Activated CD4-positive, alpha-beta memory T cell treated with anti-CD3 and anti-CD28 coated beads for 36 hours (primary cell): ENCODE data around the gene KIF1B. TPM values are rescaled to one million over a fixed set of nuclear protein-coding genes. Genes with fewer than 3 reads are reported as not detected.
"Not testable (repeated sequence)": the region's sequence is repeated elsewhere in the genome, so short reads cannot be mapped to it uniquely, and the experiment has no call there.

Experiments used
- CTCF ChIA-PET: fragments of 350-600 bp; sonication (Branson Sonifier 250); formaldehyde crosslinking; loops from one replicate; lab custom pipeline; 2021; ENCODE audit warnings: antibody characterized with exemption, inconsistent platforms; lab: Charles Lee
- POLR2A ChIA-PET: fragments of 350-600 bp; sonication (Branson Sonifier 250); formaldehyde crosslinking; loops from one replicate; lab custom pipeline; 2021; ENCODE audit warnings: antibody characterized with exemption; lab: Charles Lee
- DNase-seq: peaks from one replicate; pipeline ENCODE4 v3.0.0-alpha.2; 2020
- H3K27ac Mint-ChIP-seq: one replicate; pipeline ENCODE4 v1.8.0; 2021; ENCODE audit warnings: mixed read lengths
- H3K27me3 Mint-ChIP-seq: one replicate; pipeline ENCODE4 v1.8.0; 2021; ENCODE audit warnings: mixed read lengths
- H3K36me3 Mint-ChIP-seq: one replicate; pipeline ENCODE4 v1.8.0; 2021; ENCODE audit warnings: mixed read lengths
- H3K4me1 Mint-ChIP-seq: one replicate; pipeline ENCODE4 v1.8.0; 2021; ENCODE audit warnings: low read depth, mixed read lengths
- H3K4me3 Mint-ChIP-seq: one replicate; pipeline ENCODE4 v1.8.0; 2021; ENCODE audit warnings: mild to moderate bottlenecking, mixed read lengths
- H3K9me3 Mint-ChIP-seq: one replicate; pipeline ENCODE4 v1.8.0; 2021; ENCODE audit warnings: mixed read lengths
- intact Hi-C: fragments of 100-400 bp; cut with micrococcal nuclease; formaldehyde crosslinking; loops from one replicate; pipeline ENCODE4 v1.15.1; 2023
- total RNA-seq, 2 experiments: library from RNA; stranded (reverse); gene quantifications; one replicate each; pipeline ENCODE4 v1.2.3, GENCODE V29; 2021

KIF1B gene
- total RNA-seq, 2 experiments from 2014 or later = 16.8 to 17.4 TPM

GRCh38 chr1:10340930-10341590 lies 130.7 kb downstream of the KIF1B start:
- intact Hi-C loops = no loop called here
- Mint-ChIP-seq H3K4me3 (no peak overlapping the region), H3K9me3 (no peaks in the 10 kb centered on the region), H3K27ac (no peak overlapping the region), H3K27me3 (no peaks in the 10 kb centered on the region), H3K4me1 (no peaks in the 10 kb centered on the region), H3K36me3 (peaks cover 23% of the 10 kb centered on the region)
- DNase-seq = no peak
- CTCF ChIA-PET = interaction anchor here (0.7 to 3.2 kb wide), 4 partner anchors 8 to 131 kb away, joined by 3 to 19 read pairs (median 4); partner anchors contain the start of gene KIF1B
- POLR2A ChIA-PET = no interaction called here

GRCh38 chr1:10347109-10347508 lies 136.7 kb downstream of the KIF1B start:
- no peaks in the 10 kb centered on the region for H3K27me3 Mint-ChIP-seq
- CTCF ChIA-PET = no interaction called here
- H3K4me3 Mint-ChIP-seq = no peak overlapping the region
- H3K27ac Mint-ChIP-seq = no peak overlapping the region
- DNase-seq = no peak
- H3K4me1 Mint-ChIP-seq = no peaks in the 10 kb centered on the region
- peaks cover 19% of the 10 kb centered on the region for H3K36me3 Mint-ChIP-seq
- POLR2A ChIA-PET = no interaction called here
- intact Hi-C loops = no loop called here
- no peaks in the 10 kb centered on the region for H3K9me3 Mint-ChIP-seq

GRCh38 chr1:10353282-10353681 lies 142.9 kb downstream of the KIF1B start:
- POLR2A ChIA-PET = no interaction called here
- CTCF ChIA-PET = no interaction called here
- H3K36me3 Mint-ChIP-seq = peaks cover 7% of the 10 kb centered on the region
- intact Hi-C loops = no loop called here
- H3K27ac Mint-ChIP-seq = no peak overlapping the region
- H3K9me3 Mint-ChIP-seq = no peaks in the 10 kb centered on the region
- H3K27me3 Mint-ChIP-seq = no peaks in the 10 kb centered on the region
- H3K4me3 Mint-ChIP-seq = no peak overlapping the region
- no peak for DNase-seq
- H3K4me1 Mint-ChIP-seq = no peaks in the 10 kb centered on the region

GRCh38 chr1:10353693-10354092 lies 143.3 kb downstream of the KIF1B start:
- intact Hi-C loops = no loop called here
- CTCF ChIA-PET = no interaction called here
- no peak overlapping the region for H3K27ac Mint-ChIP-seq

GRCh38 chr1:10360045-10360444 lies 149.7 kb downstream of the KIF1B start:
- intact Hi-C loops = no loop called here
- H3K36me3 Mint-ChIP-seq = peaks cover 11% of the 10 kb centered on the region
- no peaks in the 10 kb centered on the region for H3K4me1 Mint-ChIP-seq
- H3K9me3 Mint-ChIP-seq = no peaks in the 10 kb centered on the region
- no peak for DNase-seq
- ChIA-PET POLR2A (no interaction called here), CTCF (interaction anchor here (1.8 kb wide), 1 partner anchor 151 kb away, joined by 5 read pairs; no protein-coding TSS in a partner anchor)
- no peak overlapping the region for H3K4me3 Mint-ChIP-seq
- no peaks in the 10 kb centered on the region for H3K27me3 Mint-ChIP-seq
- H3K27ac Mint-ChIP-seq = peak overlapping the region; percentile 0

More at GRCh38 chr1:10353693-10354092, 143.3 kb downstream of the KIF1B start:
- Mint-ChIP-seq H3K4me3 (no peak overlapping the region), H3K27me3 (no peaks in the 10 kb centered on the region), H3K36me3 (peaks cover 4% of the 10 kb centered on the region), H3K4me1 (no peaks in the 10 kb centered on the region), H3K9me3 (no peaks in the 10 kb centered on the region)
- POLR2A ChIA-PET = no interaction called here
- no peak for DNase-seq

GRCh38 chr1:10361515-10361914 lies 151.1 kb downstream of the KIF1B start:
- no peak for DNase-seq
- CTCF ChIA-PET = interaction anchor here (0.6 kb wide), 1 partner anchor 247 kb away, joined by 3 read pairs; no protein-coding TSS in a partner anchor
- no peak overlapping the region for H3K4me3 Mint-ChIP-seq
- H3K9me3 Mint-ChIP-seq = no peaks in the 10 kb centered on the region
- no peaks in the 10 kb centered on the region for H3K27me3 Mint-ChIP-seq
- H3K4me1 Mint-ChIP-seq = no peaks in the 10 kb centered on the region
- H3K36me3 Mint-ChIP-seq = peaks cover 11% of the 10 kb centered on the region
- no peak overlapping the region for H3K27ac Mint-ChIP-seq
- intact Hi-C loops = no loop called here
- POLR2A ChIA-PET = no interaction called here

GRCh38 chr1:10368194-10368593 lies 157.8 kb downstream of the KIF1B start:
- H3K27ac Mint-ChIP-seq = no peak overlapping the region
- POLR2A ChIA-PET = no interaction called here

GRCh38 chr1:10374442-10374860 lies 164.1 kb downstream of the KIF1B start:
- H3K27me3 Mint-ChIP-seq = no peaks in the 10 kb centered on the region
- no peaks in the 10 kb centered on the region for H3K4me1 Mint-ChIP-seq
- H3K36me3 Mint-ChIP-seq = peaks cover 13% of the 10 kb centered on the region
- intact Hi-C loops = no loop called here
- ChIA-PET CTCF (no interaction called here), POLR2A (no interaction called here)
- no peak overlapping the region for H3K4me3 Mint-ChIP-seq
- no peaks in the 10 kb centered on the region for H3K9me3 Mint-ChIP-seq
- no peak for DNase-seq
- H3K27ac Mint-ChIP-seq = no peak overlapping the region

More at GRCh38 chr1:10368194-10368593, 157.8 kb downstream of the KIF1B start:
- Mint-ChIP-seq H3K36me3 (peaks cover 6% of the 10 kb centered on the region), H3K4me1 (no peaks in the 10 kb centered on the region), H3K4me3 (no peak overlapping the region), H3K27me3 (no peaks in the 10 kb centered on the region), H3K9me3 (no peaks in the 10 kb centered on the region)
- CTCF ChIA-PET = no interaction called here
- intact Hi-C loops = no loop called here
- no peak for DNase-seq

GRCh38 chr1:10377365-10378029 lies 167.1 kb downstream of the KIF1B start:
- DNase-seq = peak; percentile 26
- H3K4me3 Mint-ChIP-seq, POLR2A ChIA-PET, H3K27me3 Mint-ChIP-seq, H3K27ac Mint-ChIP-seq, H3K4me1 Mint-ChIP-seq, H3K9me3 Mint-ChIP-seq, H3K36me3 Mint-ChIP-seq: not testable (repeated sequence)
- CTCF ChIA-PET = interaction anchor here (0.7 to 1.4 kb wide), 3 partner anchors 50 to 193 kb away, joined by 3 read pairs; no protein-coding TSS in a partner anchor
- intact Hi-C loops = loop anchor here (2.0 kb wide), 1 partner anchor 51 kb away; no protein-coding TSS in a partner anchor

- no peaks in the 10 kb centered on the region for H3K27me3 Mint-ChIP-seq
- DNase-seq = no peak
- H3K4me1 Mint-ChIP-seq = no peaks in the 10 kb centered on the region
- H3K36me3 Mint-ChIP-seq = peaks cover 7% of the 10 kb centered on the region
- ChIA-PET CTCF (interaction anchor here (0.7 to 1.4 kb wide), 3 partner anchors 49 to 194 kb away, joined by 3 read pairs; no protein-coding TSS in a partner anchor), POLR2A (no interaction called here)
- H3K27ac Mint-ChIP-seq = no peak overlapping the region
- H3K4me3 Mint-ChIP-seq = no peak overlapping the region
- intact Hi-C loops = no loop called here
- H3K9me3 Mint-ChIP-seq = no peaks in the 10 kb centered on the region
Observed at GRCh38 chr1:10378081-10378841, 167.9 kb downstream of the KIF1B start.

GRCh38 chr1:10379101-10379620 lies 168.8 kb downstream of the KIF1B start:
- Mint-ChIP-seq H3K4me3 (no peak overlapping the region), H3K9me3 (no peaks in the 10 kb centered on the region), H3K27ac (no peak overlapping the region), H3K36me3 (peaks cover 4% of the 10 kb centered on the region), H3K27me3 (no peaks in the 10 kb centered on the region), H3K4me1 (no peaks in the 10 kb centered on the region)
- DNase-seq = no peak
- intact Hi-C loops = no loop called here
- POLR2A ChIA-PET = no interaction called here
- CTCF ChIA-PET = no interaction called here

- ChIA-PET CTCF (interaction anchor here (1.1 kb wide), 1 partner anchor 169 kb away, joined by 3 read pairs; the partner anchor contains the start of gene KIF1B), POLR2A (no interaction called here)
- Mint-ChIP-seq H3K36me3 (peaks cover 4% of the 10 kb centered on the region), H3K27ac (no peak overlapping the region), H3K4me1 (no peaks in the 10 kb centered on the region), H3K9me3 (no peaks in the 10 kb centered on the region), H3K4me3 (no peak overlapping the region), H3K27me3 (no peaks in the 10 kb centered on the region)
- intact Hi-C loops = no loop called here
- DNase-seq = no peak
Observed at GRCh38 chr1:10379676-10380075, 169.3 kb downstream of the KIF1B start.
